ENCODE measurements around the gene FXYD6.

- TF ChIP-seq CTCF (IDR thresholded peaks at IDR 0.05; ENCODE audit: insufficient read depth, low read length, poor library complexity, severe bottlenecking) (no peak), EZH2phosphoT487 (conservative IDR thresholded peaks at IDR 0.05; ENCODE audit: low read length) (no peak)
Observed at GRCh38 chr11:117906126-117906525, 29.7 kb upstream of the FXYD6 start.

Data from SU-DHL-6 (cell line).